HG02678 (cell line): ENCODE results near the gene GMIP.
"Not testable (repeated sequence)": the region's sequence is repeated elsewhere in the genome, so short reads cannot be mapped to it uniquely, and the experiment has no call there.

Experiments used
- ATAC-seq: cut with Tn5 transposase; IDR thresholded peaks from one replicate; pipeline ENCODE4 v1.9.1; 2021; ENCODE audit warnings: mild to moderate bottlenecking, moderate library complexity; ENCODE audit not compliant: unreplicated experiment

The GMIP gene

GRCh38 chr19:19643158-19644053, at the start of gene GMIP:
TSS of gene GMIP (minus strand) at chr19:19643657. CDS start at chr19:19643529, 128 bp downstream.
- ATAC-seq, result peak; percentile 74

GRCh38 chr19:19691683-19692082, 48.2 kb upstream of the GMIP start:
- no peak for ATAC-seq

- not testable (repeated sequence) for ATAC-seq
Measured at GRCh38 chr19:19689023-19689422, 45.6 kb upstream of the GMIP start.

- ATAC-seq, result no peak
Measured at GRCh38 chr19:19687090-19687489, 43.6 kb upstream of the GMIP start.

- no peak for ATAC-seq
Measured at GRCh38 chr19:19686580-19686979, 43.1 kb upstream of the GMIP start.

- not testable (repeated sequence) for ATAC-seq
Measured at GRCh38 chr19:19686119-19686518, 42.7 kb upstream of the GMIP start.

- no peak for ATAC-seq
Measured at GRCh38 chr19:19679176-19680073, 36.0 kb upstream of the GMIP start.

- ATAC-seq, result no peak
Measured at GRCh38 chr19:19677579-19677978, 34.1 kb upstream of the GMIP start.

DNA sequence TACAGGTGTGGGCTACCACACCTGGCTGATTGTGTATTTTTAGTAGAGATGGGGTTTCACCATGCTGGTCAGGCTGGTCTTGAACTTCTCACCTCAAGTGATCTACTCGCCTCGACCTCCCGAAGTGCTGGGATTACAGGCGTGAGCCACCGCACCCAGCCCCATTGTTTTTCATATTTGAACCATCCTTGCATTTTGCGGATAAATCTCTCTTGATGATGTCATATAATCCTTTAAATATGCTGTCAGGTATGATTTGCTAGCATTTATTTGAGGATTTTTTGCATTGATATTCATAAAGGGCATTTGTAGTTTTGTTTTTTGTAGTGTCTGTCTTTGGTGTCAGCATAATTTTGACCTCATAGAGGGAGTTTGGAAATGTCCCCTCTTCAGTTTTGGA, 30.9 kb upstream of the GMIP start:
- no peak for ATAC-seq

DNA sequence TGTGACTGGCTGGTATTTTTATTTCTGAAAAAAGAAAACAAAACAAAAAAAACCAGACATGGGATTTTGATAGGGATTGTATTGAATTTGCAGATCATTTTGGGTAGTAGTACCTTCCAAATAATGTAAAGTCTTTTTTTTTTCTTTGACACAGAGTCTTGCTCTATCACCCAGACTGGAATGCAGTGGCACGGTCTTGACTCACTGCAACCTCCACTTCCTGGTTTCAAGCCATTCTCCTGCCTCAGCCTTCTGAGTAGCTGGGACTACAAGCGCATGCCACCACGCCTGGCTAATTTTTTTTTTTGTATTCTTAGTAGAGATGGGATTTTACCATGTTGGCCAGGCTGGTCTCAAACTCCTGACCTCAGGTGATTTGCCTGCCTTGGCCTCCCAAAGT, 29.4 kb upstream of the GMIP start:
- no peak for ATAC-seq

- ATAC-seq, result no peak
Measured at GRCh38 chr19:19670070-19670551, 26.7 kb upstream of the GMIP start.

- ATAC-seq, result peak; percentile 66
Measured at GRCh38 chr19:19668230-19669012, 25.0 kb upstream of the GMIP start, which contains the start of gene ZNF101. TSS of gene ZNF101 (plus strand) at chr19:19668839. CDS start at chr19:19668964, 125 bp downstream.

- ATAC-seq, result not testable (repeated sequence)
Measured at GRCh38 chr19:19665420-19665948, 22.0 kb upstream of the GMIP start.

DNA sequence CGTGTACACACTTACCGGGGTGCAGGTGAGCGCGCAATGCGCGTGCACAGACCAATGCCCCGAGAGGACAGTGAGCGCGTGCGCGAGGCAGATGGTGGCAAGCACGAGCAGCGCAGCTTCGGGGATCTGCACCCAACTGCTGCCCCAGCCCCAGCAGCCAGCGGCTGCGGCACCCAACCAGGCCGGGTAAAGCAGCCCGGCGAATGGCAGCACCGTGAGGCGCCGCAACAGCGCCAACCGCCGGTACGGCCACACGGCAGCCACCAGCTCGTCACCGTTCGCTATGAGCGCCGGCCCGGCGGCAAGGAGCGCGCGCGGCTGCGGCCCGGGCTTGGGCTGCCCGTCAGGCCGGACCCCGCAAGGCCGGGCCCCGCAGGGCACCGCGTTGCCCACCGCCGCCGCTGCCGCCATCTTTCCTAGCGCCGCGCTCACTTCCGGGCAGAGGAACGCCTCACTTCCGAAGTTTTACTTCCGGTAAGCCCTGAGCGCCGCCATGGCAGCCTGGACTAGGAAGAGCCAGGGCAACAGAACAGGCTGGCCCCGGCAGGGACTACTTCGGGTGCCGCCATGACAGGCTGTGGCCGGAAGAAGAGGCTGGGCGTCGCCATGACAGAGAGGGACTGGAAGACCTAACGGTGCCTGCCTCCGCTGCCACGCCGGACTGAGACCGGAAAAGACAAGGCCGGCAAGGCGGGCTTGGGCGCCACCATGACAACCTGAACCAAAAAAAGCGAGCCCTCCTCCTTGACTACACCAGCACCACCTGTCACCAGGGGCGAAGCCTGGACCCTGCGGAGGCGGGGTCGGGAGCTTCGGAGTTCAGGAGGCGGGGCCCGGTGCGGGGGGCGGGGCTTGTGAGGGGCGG, 20.0 kb upstream of the GMIP start, which contains the start of gene ATP13A1:
Gene ATP13A1, minus strand, starts transcription at position 421 of the 865 bp plus-strand sequence. Its CDS starts 10 bp downstream, at position 411.
- ATAC-seq, result peak; percentile 72

DNA sequence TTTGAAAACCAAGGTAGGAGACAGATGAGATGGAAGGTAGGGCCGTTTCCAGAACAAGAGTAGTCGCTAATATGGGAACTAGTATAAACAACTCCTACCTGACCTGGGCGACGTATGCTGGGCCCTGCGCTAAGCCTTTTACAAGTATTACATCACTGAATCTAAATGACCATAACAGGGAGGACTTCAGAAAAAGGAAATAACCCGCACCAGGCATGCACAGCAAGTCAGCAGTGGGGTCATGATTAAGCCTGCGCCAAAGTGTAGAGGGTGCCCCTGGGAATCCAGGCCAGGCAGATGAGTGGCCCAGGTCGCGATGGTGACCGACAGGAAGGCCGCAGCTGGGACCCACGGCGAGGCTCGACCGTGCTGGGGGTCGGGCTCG, 19.4 kb upstream of the GMIP start:
- ATAC-seq, result no peak

DNA sequence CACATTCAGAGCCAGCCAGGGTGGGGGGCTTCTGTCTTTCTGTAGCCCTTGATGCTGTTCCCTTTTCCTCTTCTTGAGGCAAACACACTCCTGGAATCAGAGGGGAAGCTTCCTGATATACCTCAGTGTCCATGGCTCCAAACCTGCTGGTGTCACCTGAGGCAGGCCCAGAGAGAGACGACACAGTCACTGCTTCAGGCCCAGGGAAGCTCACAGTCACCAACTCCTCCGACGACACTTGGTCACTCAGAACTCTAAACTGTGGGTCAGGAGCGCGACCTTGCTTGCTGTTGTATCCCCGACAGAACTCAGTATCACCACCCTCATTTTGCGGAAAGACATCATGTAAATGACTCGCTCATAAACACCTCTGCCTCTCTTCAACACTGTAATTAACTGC, 18.9 kb upstream of the GMIP start:
- ATAC-seq, result no peak

GRCh38 chr19:19661675-19662251, 18.3 kb upstream of the GMIP start:
- peak; percentile 30 for ATAC-seq

GRCh38 chr19:19661141-19661674, 17.8 kb upstream of the GMIP start:
- ATAC-seq, result no peak
